HCT116 (cell line): ENCODE measurements around the gene PROX1. TPM values are rescaled to one million over a fixed set of nuclear protein-coding genes. Genes with fewer than 3 reads are reported as not detected.

Experiments
- ATAC-seq: fragments of 200-7000 bp; cut with Tn5 transposase; 2 replicates; pipeline ENCODE4 v1.9.1; 2020; ENCODE audit warnings: mild to moderate bottlenecking, moderate library complexity
- BruUV-seq: library from RNA; stranded (reverse); fragments of 400-500 nt; replicated peaks from 2 replicates; lab custom pipeline; 2021; lab: Mats Ljungman, UMichigan
- CTCF ChIA-PET: fragments of 300-600 bp; sonication (Branson Sonifier 250); formaldehyde crosslinking; loops from one replicate; lab custom pipeline; 2021; ENCODE audit warnings: antibody characterized with exemption; lab: Charles Lee
- POLR2A ChIA-PET: fragments of 300-600, 350-600 bp; sonication (Branson Sonifier 250); formaldehyde crosslinking; loops from one replicate; lab custom pipeline; 2021; ENCODE audit warnings: antibody characterized with exemption; lab: Charles Lee
- RAD21 ChIA-PET, 2 experiments: fragments of 300-600 bp; sonication (Branson Sonifier 250); formaldehyde crosslinking; loops; one replicate each; lab custom pipeline; 2023; ENCODE audit warnings: low total read pairs in 2 of 2; ENCODE audit not compliant: uncharacterized antibody in 2 of 2, unreplicated experiment in 2 of 2, low non-redundant PET in 1 of 2; lab: Charles Lee
- DNase-seq: peaks from one replicate; pipeline ENCODE4 v3.0.0-alpha.2; 2010; ENCODE audit warnings: low read depth, low spot score
- H2AFZ ChIP-seq: fragments of 200-600 bp; shearing (Covaris generic), sonication (generic); 2 replicates; pipeline ENCODE4 v1.6.1; 2017; ENCODE audit warnings: low read depth, mixed run types, mixed read lengths, antibody characterized with exemption, low read length; ENCODE audit not compliant: poor library complexity, severe bottlenecking
- H3K27ac ChIP-seq: 2 replicates; pipeline ENCODE4 v1.5.1; 2012; ENCODE audit warnings: low read depth, low read length
- H3K27me3 ChIP-seq: fragments of 200-600 bp; sonication (generic); 2 replicates; pipeline ENCODE4 v1.6.1; 2016; ENCODE audit warnings: mixed run types, low read length, mixed read lengths; ENCODE audit not compliant: insufficient read depth
- H3K36me3 ChIP-seq, 2 experiments: fragments of 200-500 bp in 1 of 2; fragments of 200-600 bp in 1 of 2; sonication (Bioruptor generic) in 1 of 2; sonication (generic) in 1 of 2; 2 replicates each; pipeline versions ENCODE4 v1.5.1 to v1.6.1; 2014 to 2016; ENCODE audit warnings: low read length in 2 of 2, inconsistent platforms in 1 of 2, mixed read lengths in 1 of 2, mixed run types in 1 of 2; ENCODE audit not compliant: insufficient read depth in 2 of 2, control insufficient read depth in 1 of 2
- H3K4me1 ChIP-seq, 2 experiments: fragments of 200-600 bp in 1 of 2; sonication (generic) in 1 of 2; 2 replicates each; pipeline versions ENCODE4 v1.5.1 to v1.6.1; 2012 to 2017; ENCODE audit warnings: low read length in 2 of 2, inconsistent platforms in 1 of 2, mild to moderate bottlenecking in 1 of 2, mixed read lengths in 1 of 2, mixed run types in 1 of 2, moderate library complexity in 1 of 2; ENCODE audit not compliant: insufficient read depth in 2 of 2, control insufficient read depth in 1 of 2
- H3K4me2 ChIP-seq: fragments of 200-600 bp; sonication (generic); 2 replicates; pipeline ENCODE4 v1.6.1; 2017; ENCODE audit warnings: mixed run types, low read length, mixed read lengths
- H3K4me3 ChIP-seq, 2 experiments: fragments of 200-600 bp in 1 of 2; sonication (generic) in 1 of 2; replicated peaks in 1 of 2; 2 replicates each; pipeline ENCODE4 v1.5.1; 2011 to 2016; ENCODE audit warnings: low read length in 2 of 2, control low read depth in 1 of 2, low read depth in 1 of 2, mild to moderate bottlenecking in 1 of 2, mixed read lengths in 1 of 2, mixed run types in 1 of 2
- H3K79me2 ChIP-seq: fragments of 200-600 bp; sonication (generic); 2 replicates; pipeline ENCODE4 v1.6.1; 2017; ENCODE audit warnings: mild to moderate bottlenecking, mixed run types, low read length, moderate library complexity, mixed read lengths; ENCODE audit not compliant: insufficient read depth
- H3K9ac ChIP-seq: fragments of 200-600 bp; sonication (generic); 2 replicates; pipeline ENCODE4 v1.6.1; 2016; ENCODE audit warnings: low read length, mixed read lengths
- H3K9me2 ChIP-seq: fragments of 200-600 bp; sonication (generic), shearing (Covaris generic); 2 replicates; pipeline ENCODE4 v1.6.1; 2017; ENCODE audit warnings: mixed run types, mild to moderate bottlenecking, moderate library complexity; ENCODE audit not compliant: insufficient read depth
- H3K9me3 ChIP-seq, 2 experiments: fragments of 200-500 bp in 1 of 2; fragments of 200-600 bp in 1 of 2; sonication (Bioruptor generic) in 1 of 2; sonication (generic) in 1 of 2; 2 replicates each; pipeline ENCODE4 v1.6.1; 2014 to 2017; ENCODE audit warnings: low read length in 2 of 2, mixed read lengths in 2 of 2, inconsistent platforms in 1 of 2, low read depth in 1 of 2, mild to moderate bottlenecking in 1 of 2, mixed run types in 1 of 2, moderate library complexity in 1 of 2; ENCODE audit not compliant: control insufficient read depth in 1 of 2, insufficient read depth in 1 of 2
- H4K20me1 ChIP-seq: fragments of 200-600 bp; sonication (generic), shearing (Covaris generic); 2 replicates; pipeline ENCODE4 v1.6.1; 2017; ENCODE audit warnings: mixed run types, mild to moderate bottlenecking, moderate library complexity; ENCODE audit not compliant: insufficient read depth
- CBX3 ChIP-seq: IDR thresholded peaks from 2 replicates; pipeline ENCODE4 v1.6.1; 2012; ENCODE audit warnings: low read depth
- CTCF ChIP-seq, 3 experiments: fragments of 200-600 bp in 1 of 3; sonication (generic) in 1 of 3; IDR thresholded peaks in 2 of 3; conservative IDR thresholded peaks in 1 of 3; 2 replicates each; pipeline ENCODE4 v1.5.1; 2012 to 2017; ENCODE audit warnings: low read depth in 2 of 3, low read length in 2 of 3, antibody characterized with exemption in 1 of 3, borderline replicate concordance in 1 of 3, control low read depth in 1 of 3, mild to moderate bottlenecking in 1 of 3, mixed read lengths in 1 of 3, mixed run types in 1 of 3, moderate library complexity in 1 of 3; ENCODE audit not compliant: insufficient read depth in 1 of 3
- EGR1 ChIP-seq: IDR thresholded peaks from 2 replicates; pipeline ENCODE4 v1.6.1; 2012; ENCODE audit warnings: low read depth
- EZH2 ChIP-seq: fragments of 200-600 bp; sonication (generic); IDR thresholded peaks from 2 replicates; pipeline ENCODE4 v1.6.1; 2017; ENCODE audit warnings: antibody characterized with exemption, mixed run types
- FOSL1 ChIP-seq: IDR thresholded peaks from 2 replicates; pipeline ENCODE4 v1.6.1; 2012; ENCODE audit warnings: low read depth
- MAX ChIP-seq: IDR thresholded peaks from 2 replicates; pipeline ENCODE4 v1.6.1; 2012
- POLR2A ChIP-seq: IDR thresholded peaks from 2 replicates; pipeline ENCODE4 v1.7.0; 2011; ENCODE audit warnings: borderline replicate concordance; ENCODE audit not compliant: insufficient read depth, insufficient read length; ENCODE audit errors: extremely low read depth
- SP1 ChIP-seq: IDR thresholded peaks from 2 replicates; pipeline ENCODE4 v1.6.1; 2012; ENCODE audit warnings: low read depth
- SRF ChIP-seq: IDR thresholded peaks from 2 replicates; pipeline ENCODE4 v1.6.1; 2012; ENCODE audit warnings: low read depth
- TCF7L2 ChIP-seq: IDR thresholded peaks from 2 replicates; pipeline ENCODE4 v1.7.0; 2011; ENCODE audit warnings: borderline replicate concordance, inconsistent platforms; ENCODE audit not compliant: insufficient read depth, insufficient read length; ENCODE audit errors: extremely low read depth
- YY1 ChIP-seq: IDR thresholded peaks from 2 replicates; pipeline ENCODE4 v1.6.1; 2011; ENCODE audit warnings: low read length, low read depth, moderate library complexity, mild to moderate bottlenecking; ENCODE audit not compliant: insufficient replicate concordance; ENCODE audit errors: extremely low read depth
- intact Hi-C: fragments of 100-400 bp; cut with micrococcal nuclease; formaldehyde crosslinking; loops from 2 replicates; pipeline ENCODE4 v1.10.0; 2022
- total RNA-seq: library from RNA; stranded (reverse); gene quantifications from one replicate; pipeline ENCODE4 v1.2.1, GENCODE V29; 2021; ENCODE audit not compliant: unreplicated experiment
- TF ChIP-seq, protein P1 (sequence below): IDR thresholded peaks from 2 replicates; pipeline ENCODE4 v1.6.1; 2012; ENCODE audit warnings: low read depth

The PROX1 gene
- total RNA-seq, 1 experiment from 2014 or later, result 0.22 TPM

DNA sequence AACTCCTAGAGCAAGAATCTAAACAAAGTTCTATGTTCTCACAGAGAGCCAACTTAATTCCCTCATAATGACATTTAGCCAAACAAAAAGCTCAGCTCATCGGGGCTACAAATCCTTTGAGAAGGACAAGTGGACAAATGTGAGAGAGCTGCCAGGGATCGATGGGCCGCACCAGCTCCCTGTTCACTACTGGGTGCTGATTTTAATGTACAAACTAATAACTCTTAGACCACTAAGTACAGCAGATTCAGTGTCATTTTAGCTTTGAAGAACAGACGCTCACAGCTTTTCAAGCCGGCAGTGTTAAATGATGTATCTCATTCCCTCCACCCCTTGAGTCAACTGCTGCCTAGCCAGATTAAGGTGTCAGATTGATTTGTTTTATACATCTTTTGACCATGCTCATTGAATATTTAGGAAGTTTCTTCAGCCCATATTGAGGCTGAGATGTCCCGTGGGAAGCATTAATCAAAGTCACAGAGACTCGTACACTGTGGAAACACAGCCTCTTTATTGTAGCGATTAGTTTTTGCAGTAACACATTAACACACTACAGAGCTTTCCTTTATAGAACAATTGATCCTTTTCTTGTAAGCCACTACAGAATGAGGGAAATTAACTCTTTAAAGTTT, 21.1 kb downstream of the PROX1 start (continued):
- TF ChIP-seq, protein P1, sequence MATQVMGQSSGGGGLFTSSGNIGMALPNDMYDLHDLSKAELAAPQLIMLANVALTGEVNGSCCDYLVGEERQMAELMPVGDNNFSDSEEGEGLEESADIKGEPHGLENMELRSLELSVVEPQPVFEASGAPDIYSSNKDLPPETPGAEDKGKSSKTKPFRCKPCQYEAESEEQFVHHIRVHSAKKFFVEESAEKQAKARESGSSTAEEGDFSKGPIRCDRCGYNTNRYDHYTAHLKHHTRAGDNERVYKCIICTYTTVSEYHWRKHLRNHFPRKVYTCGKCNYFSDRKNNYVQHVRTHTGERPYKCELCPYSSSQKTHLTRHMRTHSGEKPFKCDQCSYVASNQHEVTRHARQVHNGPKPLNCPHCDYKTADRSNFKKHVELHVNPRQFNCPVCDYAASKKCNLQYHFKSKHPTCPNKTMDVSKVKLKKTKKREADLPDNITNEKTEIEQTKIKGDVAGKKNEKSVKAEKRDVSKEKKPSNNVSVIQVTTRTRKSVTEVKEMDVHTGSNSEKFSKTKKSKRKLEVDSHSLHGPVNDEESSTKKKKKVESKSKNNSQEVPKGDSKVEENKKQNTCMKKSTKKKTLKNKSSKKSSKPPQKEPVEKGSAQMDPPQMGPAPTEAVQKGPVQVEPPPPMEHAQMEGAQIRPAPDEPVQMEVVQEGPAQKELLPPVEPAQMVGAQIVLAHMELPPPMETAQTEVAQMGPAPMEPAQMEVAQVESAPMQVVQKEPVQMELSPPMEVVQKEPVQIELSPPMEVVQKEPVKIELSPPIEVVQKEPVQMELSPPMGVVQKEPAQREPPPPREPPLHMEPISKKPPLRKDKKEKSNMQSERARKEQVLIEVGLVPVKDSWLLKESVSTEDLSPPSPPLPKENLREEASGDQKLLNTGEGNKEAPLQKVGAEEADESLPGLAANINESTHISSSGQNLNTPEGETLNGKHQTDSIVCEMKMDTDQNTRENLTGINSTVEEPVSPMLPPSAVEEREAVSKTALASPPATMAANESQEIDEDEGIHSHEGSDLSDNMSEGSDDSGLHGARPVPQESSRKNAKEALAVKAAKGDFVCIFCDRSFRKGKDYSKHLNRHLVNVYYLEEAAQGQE, result no peak
- TF ChIP-seq SP1 (no peak), YY1 (no peak), CBX3 (no peak)

GRCh38 chr1:214009423-214010196, 21.8 kb downstream of the PROX1 start:
- Histone ChIP-seq H3K9me3 (no peaks in the 10 kb centered on the region), H2AFZ (no peak overlapping the region), H3K27ac (no peak overlapping the region), H3K36me3 (no peaks in the 10 kb centered on the region), H3K27me3 (0 out of 2 replicates have a peak, but pooled peaks cover 4% of the 10 kb centered on the region), H3K4me3 (no peak overlapping the region)
- intact Hi-C loops, result no loop called here
- BruUV-seq, result no TSS peak
- ChIA-PET CTCF (no interaction called here), POLR2A (no interaction called here)
- TF ChIP-seq EZH2 (no peak), CTCF (IDR thresholded peaks at IDR 0.05 in 2 of 3, conservative IDR thresholded peaks at IDR 0.05 in 1 of 3; ENCODE audit: borderline replicate concordance in 1 of 3, insufficient read depth in 1 of 3, low read depth in 2 of 3, low read length in 2 of 3) (no peak), FOSL1 (no peak), SP1 (no peak), POLR2A (no peak), EGR1 (no peak), MAX (no peak), YY1 (no peak), SRF (no peak), TCF7L2 (no peak)
- TF ChIP-seq, all 23 proteins: peak for 0
- Histone ChIP-seq H3K4me1 (no peaks in the 10 kb centered on the region), H3K4me2 (no peak overlapping the region), H3K9me2 (peaks cover 6% of the 10 kb centered on the region; the same call in 1 of the 2 replicates), H4K20me1 (no peaks in the 10 kb centered on the region), H3K9ac (no peak overlapping the region), H3K79me2 (no peaks in the 10 kb centered on the region)
- no peak for DNase-seq
- RAD21 ChIA-PET, result no interaction called here
- ATAC-seq, result no peak
